Neural progenitor cell (in vitro differentiated cells): ENCODE results near the gene CIB4. TPM values are rescaled to one million over a fixed set of nuclear protein-coding genes. Genes with fewer than 3 reads are reported as not detected.
A peak's percentile ranks its signal among the peaks of the same experiment; 100 is the strongest.

Experiments
- DNase-seq: peaks from one replicate; pipeline ENCODE4 v3.0.0-alpha.2; 2016; ENCODE audit warnings: low spot score
- H2AFZ ChIP-seq: fragments of 200-600 bp; sonication (generic); replicated peaks from 2 replicates; pipeline ENCODE4 v1.6.1; 2016; ENCODE audit warnings: antibody characterized with exemption
- H3F3A ChIP-seq: fragments of 200-600 bp; sonication (generic); 2 replicates; pipeline ENCODE4 v1.6.1; 2016; ENCODE audit warnings: antibody characterized with exemption, low read depth
- H3K27ac ChIP-seq: fragments of 200-600 bp; sonication (generic); 2 replicates; pipeline ENCODE4 v1.5.1; 2016; ENCODE audit warnings: mild to moderate bottlenecking
- H3K27me3 ChIP-seq: fragments of 200-600 bp; sonication (generic); 2 replicates; pipeline ENCODE4 v1.6.1; 2016; ENCODE audit warnings: mild to moderate bottlenecking, moderate library complexity
- H3K36me3 ChIP-seq: fragments of 200-600 bp; sonication (generic); 2 replicates; pipeline ENCODE4 v1.5.1; 2016
- H3K4me1 ChIP-seq: fragments of 200-600 bp; sonication (generic); 2 replicates; pipeline ENCODE4 v1.6.1; 2016; ENCODE audit warnings: mixed run types
- H3K4me2 ChIP-seq: fragments of 200-600 bp; sonication (generic); 2 replicates; pipeline ENCODE4 v1.6.1; 2016
- H3K4me3 ChIP-seq: fragments of 200-600 bp; sonication (generic); 2 replicates; pipeline ENCODE4 v1.5.1; 2016
- H3K79me2 ChIP-seq: fragments of 200-600 bp; sonication (generic); 2 replicates; pipeline ENCODE4 v1.6.1; 2016; ENCODE audit warnings: low read depth
- H3K9ac ChIP-seq: fragments of 200-600 bp; sonication (generic); 2 replicates; pipeline ENCODE4 v1.6.1; 2016
- H3K9me3 ChIP-seq: fragments of 200-600 bp; sonication (generic); 2 replicates; pipeline ENCODE4 v1.5.1; 2016; ENCODE audit warnings: low read depth
- H4K20me1 ChIP-seq: fragments of 200-600 bp; sonication (generic); 2 replicates; pipeline ENCODE4 v1.6.1; 2016; ENCODE audit warnings: low read depth
- H3K27ac Mint-ChIP-seq: 3 replicates; pipeline ENCODE4 v1.8.0; 2021; ENCODE audit warnings: mixed read lengths
- H3K27me3 Mint-ChIP-seq: 2 replicates; pipeline ENCODE4 v1.8.0; 2022; ENCODE audit warnings: low read depth, mild to moderate bottlenecking, inconsistent platforms, moderate library complexity, mixed read lengths; ENCODE audit not compliant: insufficient read depth
- H3K36me3 Mint-ChIP-seq: 3 replicates; pipeline ENCODE4 v1.8.0; 2021; ENCODE audit warnings: mixed read lengths
- H3K4me1 Mint-ChIP-seq: 3 replicates; pipeline ENCODE4 v1.8.0; 2021; ENCODE audit warnings: mixed read lengths
- H3K4me3 Mint-ChIP-seq: 3 replicates; pipeline ENCODE4 v1.8.0; 2021; ENCODE audit warnings: mild to moderate bottlenecking, moderate library complexity, mixed read lengths
- H3K9me3 Mint-ChIP-seq: 3 replicates; pipeline ENCODE4 v1.8.0; 2020; ENCODE audit warnings: mixed read lengths
- CTCF ChIP-seq: fragments of 200-600 bp; sonication (generic); IDR thresholded peaks from 2 replicates; pipeline ENCODE4 v1.5.1; 2017; ENCODE audit warnings: antibody characterized with exemption, mild to moderate bottlenecking
- EZH2 ChIP-seq: fragments of 200-600 bp; sonication (generic); IDR thresholded peaks from 2 replicates; pipeline ENCODE4 v1.6.1; 2017; ENCODE audit warnings: antibody characterized with exemption, mild to moderate bottlenecking, moderate library complexity
- EZH2phosphoT487 ChIP-seq: fragments of 200-600 bp; sonication (generic); IDR thresholded peaks from 2 replicates; pipeline ENCODE4 v1.6.1; 2017; ENCODE audit warnings: antibody characterized with exemption
- total RNA-seq: library from RNA; depleted of rRNA; stranded (reverse); fragments of >200 nt; gene quantifications from 2 replicates; pipeline ENCODE4 v1.2.3, GENCODE V29; 2015; ENCODE audit warnings: low replicate concordance

Gene CIB4
- total RNA-seq, 1 donor from 2014 or later = not detected

- Histone ChIP-seq H3K4me2 (peak overlapping the region; percentile 13), H3K9ac (no peak overlapping the region), H3K36me3 (no peaks in the 10 kb centered on the region), H3F3A (peaks cover 14% of the 10 kb centered on the region), H3K4me1 (peaks cover 44% of the 10 kb centered on the region), H3K27ac (no peak overlapping the region), H3K9me3 (no peaks in the 10 kb centered on the region), H4K20me1 (no peaks in the 10 kb centered on the region), H3K79me2 (no peaks in the 10 kb centered on the region), H3K4me3 (no peak overlapping the region), H3K27me3 (peaks cover 55% of the 10 kb centered on the region), H2AFZ (no peak overlapping the region)
- no peaks in the 10 kb centered on the region for H3K36me3 Mint-ChIP-seq
- H3K27me3 Mint-ChIP-seq = peaks cover 33% of the 10 kb centered on the region
- peak; percentile 56 for DNase-seq
- TF ChIP-seq EZH2phosphoT487 = no peak
- TF ChIP-seq EZH2 = no peak
- TF ChIP-seq CTCF = no peak
- H3K27ac Mint-ChIP-seq = no peak overlapping the region
- peaks cover 48% of the 10 kb centered on the region for H3K4me1 Mint-ChIP-seq
- peak overlapping the region; percentile 34 for H3K4me3 Mint-ChIP-seq
- peaks cover 11% of the 10 kb centered on the region for H3K9me3 Mint-ChIP-seq
These were observed 23.5 kb downstream of the CIB4 start for GRCh38 chr2:26617588-26618083.

- H3F3A ChIP-seq = peaks cover 14% of the 10 kb centered on the region
- peaks cover 50% of the 10 kb centered on the region for H3K27me3 ChIP-seq
- peak overlapping the region; percentile 2 for H3K27ac Mint-ChIP-seq
- H3K27me3 Mint-ChIP-seq = peaks cover 30% of the 10 kb centered on the region
- no peaks in the 10 kb centered on the region for H3K9me3 ChIP-seq
- no peak overlapping the region for H3K9ac ChIP-seq
- H3K4me3 ChIP-seq = no peak overlapping the region
- H3K27ac ChIP-seq = no peak overlapping the region
- H3K4me1 ChIP-seq = peaks cover 51% of the 10 kb centered on the region
- no peaks in the 10 kb centered on the region for H3K79me2 ChIP-seq
- H3K4me2 ChIP-seq = peak overlapping the region; percentile 13
- H3K9me3 Mint-ChIP-seq = peaks cover 9% of the 10 kb centered on the region
- H3K36me3 ChIP-seq = no peaks in the 10 kb centered on the region
- no peak overlapping the region for H2AFZ ChIP-seq
- no peaks in the 10 kb centered on the region for H4K20me1 ChIP-seq
- H3K36me3 Mint-ChIP-seq = no peaks in the 10 kb centered on the region
- no peak for DNase-seq
- H3K4me3 Mint-ChIP-seq = peak overlapping the region; percentile 34
- peaks cover 53% of the 10 kb centered on the region for H3K4me1 Mint-ChIP-seq
- TF ChIP-seq EZH2phosphoT487 (no peak), CTCF (no peak), EZH2 (no peak)
These were observed 24.2 kb downstream of the CIB4 start for GRCh38 chr2:26616706-26617587.

- Histone ChIP-seq H3F3A (peaks cover 14% of the 10 kb centered on the region), H3K9me3 (no peaks in the 10 kb centered on the region), H3K27ac (no peak overlapping the region), H3K4me2 (no peak overlapping the region), H3K9ac (no peak overlapping the region), H4K20me1 (no peaks in the 10 kb centered on the region), H3K4me3 (no peak overlapping the region), H2AFZ (no peak overlapping the region), H3K36me3 (no peaks in the 10 kb centered on the region), H3K79me2 (no peaks in the 10 kb centered on the region), H3K27me3 (peaks cover 41% of the 10 kb centered on the region), H3K4me1 (peaks cover 54% of the 10 kb centered on the region)
- H3K36me3 Mint-ChIP-seq = no peaks in the 10 kb centered on the region
- TF ChIP-seq EZH2 (no peak), EZH2phosphoT487 (no peak), CTCF (no peak)
- H3K4me1 Mint-ChIP-seq = peaks cover 62% of the 10 kb centered on the region
- H3K9me3 Mint-ChIP-seq = peaks cover 6% of the 10 kb centered on the region
- no peak overlapping the region for H3K4me3 Mint-ChIP-seq
- no peak for DNase-seq
- H3K27me3 Mint-ChIP-seq = peaks cover 28% of the 10 kb centered on the region
- H3K27ac Mint-ChIP-seq = no peak overlapping the region
These were observed 25.1 kb downstream of the CIB4 start for GRCh38 chr2:26615860-26616705.
